Epithelial cell of prostate (primary cell): Measurements from ENCODE around the gene PLP1.
"Not testable (repeated sequence)": the region's sequence is repeated elsewhere in the genome, so short reads cannot be mapped to it uniquely, and the experiment has no call there.

Experiments used
- DNase-seq: peaks from one replicate; pipeline ENCODE4 v3.0.0-alpha.2; 2011; ENCODE audit warnings: low read depth, low spot score
- H3K27ac ChIP-seq: fragments of 450-650 bp; 2 replicates; pipeline ENCODE4 v1.5.1; 2017; ENCODE audit warnings: mild to moderate bottlenecking

Gene PLP1

GRCh38 chrX:103780336-103781061 is 3.9 kb downstream of the PLP1 start:
- no peak overlapping the region for H3K27ac ChIP-seq
- DNase-seq: no peak

DNA sequence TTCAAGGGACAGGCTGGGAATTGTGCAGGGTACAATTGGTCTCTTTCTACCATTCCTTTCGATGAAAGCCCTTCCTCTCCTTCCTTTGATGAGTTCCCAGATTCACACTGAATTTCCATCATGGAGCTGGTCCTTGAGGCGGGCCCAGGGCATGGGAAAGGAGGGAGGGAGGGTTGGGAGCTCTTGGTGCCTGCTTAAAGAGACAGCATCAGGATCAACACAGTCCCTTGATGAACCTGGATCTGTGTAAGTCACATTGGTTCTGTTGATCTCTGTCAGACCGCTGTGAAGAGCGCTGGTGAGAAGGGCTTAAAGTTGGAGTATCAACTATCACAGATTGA is 4.4 kb downstream of the PLP1 start:
- no peak for DNase-seq
- no peak overlapping the region for H3K27ac ChIP-seq

- DNase-seq: no peak
These were observed 5.1 kb downstream of the PLP1 start for GRCh38 chrX:103781706-103782105.

GRCh38 chrX:103782640-103783039 is 6.0 kb downstream of the PLP1 start:
- no peak overlapping the region for H3K27ac ChIP-seq
- no peak for DNase-seq

More at GRCh38 chrX:103781706-103782105, 5.1 kb downstream of the PLP1 start:
- H3K27ac ChIP-seq: no peak overlapping the region

DNA sequence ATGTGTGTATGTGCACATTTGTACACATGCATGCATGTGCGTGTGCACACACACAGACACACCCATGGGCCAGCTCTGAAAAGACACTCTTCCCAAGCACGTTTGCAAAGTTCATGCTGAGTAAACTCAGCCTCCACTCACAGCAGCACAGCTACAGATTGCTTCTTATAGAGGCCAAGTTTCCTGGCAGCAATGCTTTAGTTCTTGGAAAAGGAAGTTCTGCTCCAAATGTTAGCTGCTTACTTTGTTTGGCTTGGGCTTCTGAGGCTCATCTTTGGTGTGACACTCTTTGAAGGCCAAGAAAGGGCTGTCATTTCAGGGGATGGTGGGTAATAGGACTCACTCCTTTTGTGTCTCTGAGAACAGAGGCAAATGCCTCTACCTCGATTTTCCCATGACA is 6.6 kb downstream of the PLP1 start:
- no peak for DNase-seq

GRCh38 chrX:103783971-103784370 is 7.3 kb downstream of the PLP1 start:
- H3K27ac ChIP-seq: no peak overlapping the region
- no peak for DNase-seq

More for the DNA sequence above, 6.6 kb downstream of the PLP1 start:
- no peak overlapping the region for H3K27ac ChIP-seq

GRCh38 chrX:103789004-103789403 is 12.4 kb downstream of the PLP1 start:
- no peak overlapping the region for H3K27ac ChIP-seq
- no peak for DNase-seq

- DNase-seq: no peak
- no peak overlapping the region for H3K27ac ChIP-seq
These were observed 14.6 kb downstream of the PLP1 start for GRCh38 chrX:103791228-103791627.

DNA sequence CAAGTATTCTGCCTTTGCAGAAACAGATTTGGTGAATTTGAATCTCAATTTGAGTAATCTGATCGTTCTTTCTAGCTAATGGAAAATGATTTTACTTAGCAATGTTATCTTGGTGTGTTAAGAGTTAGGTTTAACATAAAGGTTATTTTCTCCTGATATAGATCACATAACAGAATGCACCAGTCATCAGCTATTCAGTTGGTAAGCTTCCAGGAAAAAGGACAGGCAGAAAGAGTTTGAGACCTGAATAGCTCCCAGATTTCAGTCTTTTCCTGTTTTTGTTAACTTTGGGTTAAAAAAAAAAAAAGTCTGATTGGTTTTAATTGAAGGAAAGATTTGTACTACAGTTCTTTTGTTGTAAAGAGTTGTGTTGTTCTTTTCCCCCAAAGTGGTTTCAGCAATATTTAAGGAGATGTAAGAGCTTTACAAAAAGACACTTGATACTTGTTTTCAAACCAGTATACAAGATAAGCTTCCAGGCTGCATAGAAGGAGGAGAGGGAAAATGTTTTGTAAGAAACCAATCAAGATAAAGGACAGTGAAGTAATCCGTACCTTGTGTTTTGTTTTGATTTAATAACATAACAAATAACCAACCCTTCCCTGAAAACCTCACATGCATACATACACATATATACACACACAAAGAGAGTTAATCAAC is 15.3 kb downstream of the PLP1 start:
- DNase-seq: no peak
- H3K27ac ChIP-seq: no peak overlapping the region

DNA sequence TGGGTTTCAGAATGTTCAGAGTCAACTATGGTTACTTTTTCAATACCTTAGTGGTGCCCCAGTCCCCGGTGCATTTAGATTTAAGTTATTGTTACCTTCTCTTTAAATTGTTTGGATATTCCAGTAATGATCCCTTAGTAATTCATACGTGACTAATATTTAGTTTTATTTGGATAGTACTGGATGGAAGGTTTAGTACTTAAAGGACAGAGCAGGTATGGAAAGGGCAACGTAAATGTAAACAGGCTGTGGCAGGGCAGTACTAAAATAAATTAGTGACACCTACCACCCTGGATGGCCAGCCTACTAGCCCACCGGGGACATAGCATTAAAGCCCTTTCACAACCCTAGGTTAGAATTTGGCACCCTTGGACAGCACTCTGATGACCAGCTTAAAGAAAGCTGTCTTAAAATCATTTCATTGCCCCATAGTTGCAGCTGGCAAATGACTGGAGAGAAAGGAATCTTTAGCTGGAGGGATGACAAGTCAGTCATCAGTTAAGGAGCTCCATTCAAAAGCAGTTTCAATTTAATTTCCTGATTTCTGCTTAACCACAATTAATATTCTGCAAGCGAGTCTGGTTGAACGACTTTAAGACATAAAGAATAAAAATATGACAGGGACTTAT is 16.4 kb downstream of the PLP1 start:
- DNase-seq: peak; percentile 5

GRCh38 chrX:103793545-103793940 is 16.9 kb downstream of the PLP1 start:
- no peak overlapping the region for H3K27ac ChIP-seq
- DNase-seq: no peak

More for the DNA sequence above, 16.4 kb downstream of the PLP1 start:
- H3K27ac ChIP-seq: no peak overlapping the region

- no peak overlapping the region for H3K27ac ChIP-seq
- DNase-seq: no peak
These were observed 17.5 kb downstream of the PLP1 start for GRCh38 chrX:103794119-103794518.

DNA sequence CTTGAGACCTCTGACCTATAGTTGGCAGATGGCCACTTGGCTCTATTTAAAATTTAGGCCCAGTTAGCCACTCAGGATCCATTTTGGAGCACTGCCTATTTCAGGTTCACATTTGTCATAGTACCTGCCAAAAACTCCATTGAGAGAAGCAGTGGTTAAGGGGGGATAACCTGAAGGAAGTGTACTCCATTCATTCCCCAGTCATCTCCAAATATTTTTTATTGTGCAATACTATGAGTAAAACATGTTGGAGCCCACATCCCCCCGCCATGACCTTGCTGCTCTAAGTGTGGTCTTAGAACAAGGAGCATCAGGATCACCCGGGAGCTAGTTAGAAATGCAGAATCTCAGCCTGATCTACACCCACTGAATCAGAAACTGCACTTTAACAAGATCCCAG is 21.1 kb downstream of the PLP1 start:
- H3K27ac ChIP-seq: no peak overlapping the region
- DNase-seq: no peak

- no peak for DNase-seq
- H3K27ac ChIP-seq: no peak overlapping the region
These were observed 23.7 kb downstream of the PLP1 start for GRCh38 chrX:103800318-103800717.

DNA sequence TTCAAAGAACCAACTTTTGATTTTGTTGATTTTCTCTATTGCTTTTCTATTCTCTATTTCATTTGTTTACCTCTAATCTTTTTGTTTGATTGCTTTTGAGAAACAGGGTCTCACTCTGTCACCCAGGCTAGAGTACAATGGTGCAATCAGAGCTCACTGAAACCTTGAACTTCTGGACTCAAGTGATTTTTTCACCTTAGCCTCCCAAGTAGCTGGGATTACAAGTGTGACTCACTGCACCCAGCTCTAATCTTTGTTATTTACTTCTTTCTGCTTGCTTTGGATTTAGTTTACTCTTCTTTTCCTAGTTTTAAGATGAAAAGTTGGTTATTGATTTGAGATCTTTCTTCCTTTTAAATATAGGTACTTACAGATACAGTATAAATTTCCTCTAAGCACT is 29.2 kb downstream of the PLP1 start:
- H3K27ac ChIP-seq: no peak overlapping the region

DNA sequence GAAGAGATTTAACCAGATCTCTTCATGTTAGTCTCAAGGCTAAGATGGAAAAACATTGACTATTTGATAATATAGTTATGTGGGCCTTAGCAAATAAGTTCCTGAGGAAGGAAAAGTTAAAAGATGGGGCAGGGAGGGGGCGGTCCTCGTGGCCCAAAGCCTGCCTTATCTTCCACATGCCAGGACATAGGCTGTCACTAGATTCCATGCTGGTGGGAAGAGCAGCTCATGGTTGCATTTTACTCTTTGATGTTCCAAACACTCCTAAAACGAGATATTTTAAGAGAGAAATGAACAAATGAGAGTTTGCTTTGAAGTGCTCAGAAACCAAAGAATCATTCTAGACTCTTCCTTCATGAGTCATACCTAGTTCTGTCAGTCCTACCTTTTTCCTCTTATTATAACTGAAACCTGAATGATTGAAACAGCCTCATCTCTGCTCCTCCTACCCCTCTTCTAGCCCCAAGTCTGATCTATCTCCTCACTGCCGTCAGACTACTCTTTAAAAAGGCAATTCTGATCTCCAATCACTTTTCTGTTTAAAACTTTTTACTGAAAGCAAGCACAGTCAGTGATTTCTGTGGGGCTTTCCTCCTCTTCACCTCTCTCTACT is 30.3 kb downstream of the PLP1 start:
- no peak for DNase-seq

More for the DNA sequence above, 29.2 kb downstream of the PLP1 start:
- DNase-seq: no peak

GRCh38 chrX:103811858-103812257 is 35.2 kb downstream of the PLP1 start:
- H3K27ac ChIP-seq: no peak overlapping the region
- DNase-seq: no peak

More for the DNA sequence above, 30.3 kb downstream of the PLP1 start:
- no peak overlapping the region for H3K27ac ChIP-seq

DNA sequence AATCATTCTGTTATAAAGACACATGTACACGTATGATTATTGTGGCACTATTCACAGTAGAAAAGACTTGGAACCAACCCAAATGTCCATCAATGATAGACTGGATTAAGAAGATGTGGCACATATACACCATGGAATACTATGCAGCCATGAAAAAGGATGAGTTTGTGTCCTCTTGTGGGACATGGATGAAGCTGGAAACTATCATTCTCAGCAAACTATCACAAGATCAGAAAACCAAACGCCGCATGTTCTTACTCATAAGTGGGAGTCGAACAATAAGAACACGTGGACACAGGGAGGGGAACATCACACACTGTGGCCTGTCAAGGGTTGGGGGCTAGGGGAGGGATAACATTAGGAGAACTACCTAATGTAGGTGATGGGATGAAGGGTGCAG is 40.5 kb downstream of the PLP1 start:
- not testable (repeated sequence) for H3K27ac ChIP-seq, DNase-seq

GRCh38 chrX:103817502-103817901 is 40.9 kb downstream of the PLP1 start:
- DNase-seq: no peak
- no peak overlapping the region for H3K27ac ChIP-seq

DNA sequence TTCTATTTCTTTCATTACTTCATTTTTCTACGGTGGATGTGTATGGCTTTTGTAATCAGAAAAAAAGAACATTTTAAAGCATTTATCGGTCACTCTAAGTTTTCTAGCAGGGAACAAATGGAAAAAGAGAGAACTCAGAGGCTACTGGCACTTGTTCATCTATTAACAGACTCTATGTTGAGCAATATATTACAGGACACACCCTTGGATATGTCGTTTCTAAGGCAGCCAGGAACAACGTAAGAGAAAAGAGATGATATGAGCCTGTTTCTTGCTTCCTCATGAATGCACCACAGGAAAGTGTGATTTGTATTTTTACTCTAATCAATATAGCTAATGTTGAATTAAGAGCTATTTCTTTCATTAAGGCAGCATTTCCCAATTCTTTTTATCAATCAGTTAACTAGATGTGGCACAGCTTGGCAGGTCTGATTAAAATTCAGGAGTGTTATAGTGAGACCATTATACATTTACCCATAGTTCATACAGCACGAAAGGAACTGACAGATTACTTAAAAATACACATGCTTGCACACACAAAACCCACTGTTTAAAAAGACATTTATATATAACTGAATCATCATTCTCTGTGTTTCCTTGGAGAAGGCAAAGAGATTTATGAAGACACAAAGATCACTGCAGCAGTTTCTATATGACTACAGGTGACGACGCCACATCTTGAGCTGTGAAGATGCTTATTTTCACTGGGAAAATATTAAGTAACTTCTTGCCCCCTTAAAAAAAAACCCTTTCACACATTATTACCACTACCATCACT is 42.4 kb downstream of the PLP1 start:
- no peak for DNase-seq
- no peak overlapping the region for H3K27ac ChIP-seq
